ENCODE results near the gene HTT.
"Not testable (repeated sequence)": the region's sequence is repeated elsewhere in the genome, so short reads cannot be mapped to it uniquely, and the experiment has no call there.

HTT gene

GRCh38 chr4:3046623-3047022 lies 27.9 kb upstream of the HTT start:
- no peak for DNase-seq

- DNase-seq: peak; percentile 53
Observed at GRCh38 chr4:3047464-3048286, 26.8 kb upstream of the HTT start.

GRCh38 chr4:3051141-3051897 lies 23.2 kb upstream of the HTT start:
- not testable (repeated sequence) for DNase-seq

GRCh38 chr4:3054169-3054759 lies 20.2 kb upstream of the HTT start:
- DNase-seq: no peak

- DNase-seq: no peak
Observed at GRCh38 chr4:3059943-3060342, 14.5 kb upstream of the HTT start.

- DNase-seq: no peak
Observed at GRCh38 chr4:3060946-3061345, 13.5 kb upstream of the HTT start.

GRCh38 chr4:3062471-3062870 lies 12.0 kb upstream of the HTT start:
- no peak for DNase-seq

GRCh38 chr4:3065551-3065950 lies 8.9 kb upstream of the HTT start:
- no peak for DNase-seq

- no peak for DNase-seq
Observed at GRCh38 chr4:3066836-3067400, 7.6 kb upstream of the HTT start.

- no peak for DNase-seq
Observed at GRCh38 chr4:3067473-3068001, 6.9 kb upstream of the HTT start.

GRCh38 chr4:3069661-3070199 lies 4.8 kb upstream of the HTT start:
- peak; percentile 38 for DNase-seq

- no peak for DNase-seq
Observed at GRCh38 chr4:3070709-3071500, 3.6 kb upstream of the HTT start.

- DNase-seq: no peak
Observed at GRCh38 chr4:3071811-3072210, 2.7 kb upstream of the HTT start.

GRCh38 chr4:3073158-3074077 lies 1.1 kb upstream of the HTT start:
- DNase-seq: no peak

- DNase-seq: peak; percentile 12
Observed at GRCh38 chr4:3074846-3075651, 568 bp downstream of the HTT start.

- no peak for DNase-seq
Observed at GRCh38 chr4:3075652-3075981, 1.1 kb downstream of the HTT start.

- DNase-seq: no peak
Observed at GRCh38 chr4:3077796-3078195, 3.3 kb downstream of the HTT start.

- DNase-seq: no peak
Observed at GRCh38 chr4:3079694-3080123, 5.2 kb downstream of the HTT start.

GRCh38 chr4:3082925-3083515 lies 8.5 kb downstream of the HTT start:
- DNase-seq: no peak

GRCh38 chr4:3083732-3084131 lies 9.3 kb downstream of the HTT start:
- DNase-seq: no peak

All from NCI-H510A treated with DMSO at 0.1 percent for 48 hours (cell line).